Measurements from ENCODE around the gene PGLYRP3. TPM values are rescaled to one million over a fixed set of nuclear protein-coding genes. Genes with fewer than 3 reads are reported as not detected.

Gene PGLYRP3
- total RNA-seq, 1 donor from 2014 or later: not detected

GRCh38 chr1:153310526-153310925, 2.2 kb downstream of the PGLYRP3 start:
- H3K27ac Mint-ChIP-seq (ENCODE audit: unreplicated experiment): no peak overlapping the region
- peaks cover 2% of the 10 kb centered on the region for H3K9me3 Mint-ChIP-seq
- no peak overlapping the region for H3K4me3 Mint-ChIP-seq
- no peaks in the 10 kb centered on the region for H3K36me3 Mint-ChIP-seq (ENCODE audit: low read depth)
- H3K27me3 Mint-ChIP-seq (ENCODE audit: low read depth): peaks cover 15% of the 10 kb centered on the region
- TF ChIP-seq, protein P1, sequence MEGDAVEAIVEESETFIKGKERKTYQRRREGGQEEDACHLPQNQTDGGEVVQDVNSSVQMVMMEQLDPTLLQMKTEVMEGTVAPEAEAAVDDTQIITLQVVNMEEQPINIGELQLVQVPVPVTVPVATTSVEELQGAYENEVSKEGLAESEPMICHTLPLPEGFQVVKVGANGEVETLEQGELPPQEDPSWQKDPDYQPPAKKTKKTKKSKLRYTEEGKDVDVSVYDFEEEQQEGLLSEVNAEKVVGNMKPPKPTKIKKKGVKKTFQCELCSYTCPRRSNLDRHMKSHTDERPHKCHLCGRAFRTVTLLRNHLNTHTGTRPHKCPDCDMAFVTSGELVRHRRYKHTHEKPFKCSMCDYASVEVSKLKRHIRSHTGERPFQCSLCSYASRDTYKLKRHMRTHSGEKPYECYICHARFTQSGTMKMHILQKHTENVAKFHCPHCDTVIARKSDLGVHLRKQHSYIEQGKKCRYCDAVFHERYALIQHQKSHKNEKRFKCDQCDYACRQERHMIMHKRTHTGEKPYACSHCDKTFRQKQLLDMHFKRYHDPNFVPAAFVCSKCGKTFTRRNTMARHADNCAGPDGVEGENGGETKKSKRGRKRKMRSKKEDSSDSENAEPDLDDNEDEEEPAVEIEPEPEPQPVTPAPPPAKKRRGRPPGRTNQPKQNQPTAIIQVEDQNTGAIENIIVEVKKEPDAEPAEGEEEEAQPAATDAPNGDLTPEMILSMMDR (conservative IDR thresholded peaks at IDR 0.05): no peak
- no peak for DNase-seq (ENCODE audit: low read depth, low spot score)
- H3K4me1 Mint-ChIP-seq: no peaks in the 10 kb centered on the region

DNA sequence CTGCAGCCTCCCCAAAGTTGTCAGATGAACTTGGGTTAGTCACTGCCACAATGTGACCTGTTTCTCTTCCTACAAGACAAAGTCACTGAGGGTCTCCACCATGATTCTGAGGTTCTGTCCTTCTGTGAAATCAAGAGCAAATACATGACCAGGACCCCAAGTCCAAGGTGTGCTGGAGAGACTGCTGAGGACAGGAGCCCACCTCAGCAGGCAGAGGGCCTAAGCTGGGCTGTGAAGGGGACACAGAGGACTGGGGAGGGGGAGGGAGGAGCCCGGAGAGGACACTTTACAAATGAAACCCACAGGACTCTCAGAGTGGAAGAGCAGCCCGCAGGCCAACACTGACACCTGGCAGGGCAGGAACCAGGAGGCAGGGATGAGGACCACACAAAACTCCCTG, 3.3 kb downstream of the PGLYRP3 start:
- no peaks in the 10 kb centered on the region for H3K36me3 Mint-ChIP-seq (ENCODE audit: low read depth)
- TF ChIP-seq, protein P1 (conservative IDR thresholded peaks at IDR 0.05): no peak
- no peaks in the 10 kb centered on the region for H3K4me1 Mint-ChIP-seq
- H3K27me3 Mint-ChIP-seq (ENCODE audit: low read depth): peaks cover 19% of the 10 kb centered on the region
- DNase-seq (ENCODE audit: low read depth, low spot score): no peak
- no peak overlapping the region for H3K27ac Mint-ChIP-seq (ENCODE audit: unreplicated experiment)
- no peaks in the 10 kb centered on the region for H3K9me3 Mint-ChIP-seq
- no peak overlapping the region for H3K4me3 Mint-ChIP-seq

DNA sequence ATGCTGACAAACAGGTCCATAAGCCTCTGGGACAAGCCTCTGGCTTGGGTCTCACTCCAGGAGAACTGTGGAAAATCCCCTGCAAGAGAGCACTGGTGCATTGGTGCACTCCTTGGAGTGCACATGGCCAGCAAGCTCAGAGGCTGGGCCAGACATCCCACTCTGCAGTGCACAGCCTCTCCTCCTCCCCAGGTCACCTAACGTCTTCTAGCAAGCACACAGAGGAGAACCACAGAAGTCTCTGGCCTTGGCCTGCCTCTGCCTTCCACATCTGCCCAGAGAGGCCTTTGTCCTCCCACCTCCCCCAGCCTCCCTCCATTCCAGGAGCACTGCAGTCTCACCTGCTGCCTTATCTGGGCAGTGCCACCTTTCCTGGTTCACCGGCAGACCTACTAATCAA, 4.2 kb downstream of the PGLYRP3 start:
- Mint-ChIP-seq H3K4me3 (no peak overlapping the region), H3K9me3 (no peaks in the 10 kb centered on the region), H3K4me1 (no peaks in the 10 kb centered on the region), H3K27me3 (ENCODE audit: low read depth) (peaks cover 25% of the 10 kb centered on the region), H3K27ac (ENCODE audit: unreplicated experiment) (no peak overlapping the region), H3K36me3 (ENCODE audit: low read depth) (no peaks in the 10 kb centered on the region)
- TF ChIP-seq, protein P1 (conservative IDR thresholded peaks at IDR 0.05): no peak
- DNase-seq (ENCODE audit: low read depth, low spot score): no peak

DNA sequence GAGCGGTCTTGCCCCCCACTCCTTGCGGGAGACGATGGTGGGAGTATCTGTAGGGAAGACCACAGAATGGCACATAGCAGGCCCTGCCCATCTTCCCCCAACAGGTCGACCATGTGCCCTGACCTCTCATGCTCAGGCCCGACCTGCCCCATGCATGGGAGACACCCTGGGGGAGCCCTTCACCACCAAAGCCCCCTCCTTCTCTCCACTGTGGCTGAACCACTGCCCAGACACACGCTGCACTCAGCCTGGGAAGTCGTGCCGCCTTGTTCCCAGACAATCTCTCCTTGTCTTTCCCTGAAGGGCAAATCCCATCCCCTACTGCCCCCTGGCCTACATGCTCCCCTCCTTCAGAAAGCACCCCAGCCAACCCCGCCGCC, 5.5 kb downstream of the PGLYRP3 start:
- Mint-ChIP-seq H3K4me3 (no peak overlapping the region), H3K27ac (ENCODE audit: unreplicated experiment) (no peak overlapping the region), H3K27me3 (ENCODE audit: low read depth) (peaks cover 28% of the 10 kb centered on the region), H3K36me3 (ENCODE audit: low read depth) (no peaks in the 10 kb centered on the region), H3K4me1 (no peaks in the 10 kb centered on the region), H3K9me3 (no peaks in the 10 kb centered on the region)
- DNase-seq (ENCODE audit: low read depth, low spot score): no peak
- TF ChIP-seq, protein P1 (conservative IDR thresholded peaks at IDR 0.05): no peak

DNA sequence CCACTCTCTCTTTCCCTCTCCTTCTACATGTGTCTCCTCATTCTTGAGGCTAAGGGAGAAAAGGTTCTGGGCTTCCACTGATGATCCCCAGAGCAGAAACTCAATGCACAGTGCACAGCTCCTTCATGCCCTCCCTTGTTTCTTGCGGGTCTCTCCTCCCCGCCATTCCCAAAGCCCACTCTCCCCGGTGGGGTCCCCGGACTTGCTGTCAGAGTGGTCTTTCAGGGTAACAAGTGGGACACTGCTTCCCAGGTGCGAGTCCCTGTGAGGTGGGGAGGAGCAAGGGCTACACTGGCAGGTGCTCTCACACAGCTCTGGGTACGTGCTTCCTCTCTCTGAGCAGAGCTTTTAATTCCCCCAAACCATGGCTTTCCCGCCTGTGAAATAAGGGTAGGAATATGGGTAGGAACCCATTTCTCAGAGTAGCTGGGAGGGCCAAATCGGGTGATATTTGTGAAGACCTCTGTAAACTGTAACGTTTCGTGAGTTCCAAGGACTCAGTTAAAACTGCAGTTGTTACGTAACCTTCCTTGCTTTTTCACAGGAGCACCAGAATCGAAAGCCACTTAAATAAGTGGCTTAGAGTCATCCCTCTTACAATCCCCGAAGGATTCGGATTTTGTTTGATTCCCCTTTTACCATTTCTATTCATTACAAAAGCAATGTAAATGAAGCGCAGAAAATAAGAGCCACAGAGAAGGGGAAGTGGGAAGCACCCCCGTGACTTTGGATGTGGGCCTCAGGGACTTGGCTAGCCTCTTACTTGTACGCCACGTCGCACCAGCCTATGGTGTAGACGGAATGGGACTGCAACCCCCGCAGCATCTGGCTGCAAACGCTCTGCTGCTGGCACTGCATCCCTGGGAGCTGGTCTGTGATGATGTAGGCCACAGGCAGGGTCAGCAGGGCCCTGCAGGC, 6.2 kb downstream of the PGLYRP3 start:
- TF ChIP-seq, protein P1 (conservative IDR thresholded peaks at IDR 0.05): no peak
- peaks cover 25% of the 10 kb centered on the region for H3K27me3 Mint-ChIP-seq (ENCODE audit: low read depth)
- DNase-seq (ENCODE audit: low read depth, low spot score): no peak
- no peaks in the 10 kb centered on the region for H3K4me1 Mint-ChIP-seq
- no peaks in the 10 kb centered on the region for H3K9me3 Mint-ChIP-seq
- no peaks in the 10 kb centered on the region for H3K36me3 Mint-ChIP-seq (ENCODE audit: low read depth)
- no peak overlapping the region for H3K27ac Mint-ChIP-seq (ENCODE audit: unreplicated experiment)
- no peak overlapping the region for H3K4me3 Mint-ChIP-seq
